ENCODE measurements around the gene KCNG2.
"Not testable (repeated sequence)": the region's sequence is repeated elsewhere in the genome, so short reads cannot be mapped to it uniquely, and the experiment has no call there.

Gene KCNG2, protein sequence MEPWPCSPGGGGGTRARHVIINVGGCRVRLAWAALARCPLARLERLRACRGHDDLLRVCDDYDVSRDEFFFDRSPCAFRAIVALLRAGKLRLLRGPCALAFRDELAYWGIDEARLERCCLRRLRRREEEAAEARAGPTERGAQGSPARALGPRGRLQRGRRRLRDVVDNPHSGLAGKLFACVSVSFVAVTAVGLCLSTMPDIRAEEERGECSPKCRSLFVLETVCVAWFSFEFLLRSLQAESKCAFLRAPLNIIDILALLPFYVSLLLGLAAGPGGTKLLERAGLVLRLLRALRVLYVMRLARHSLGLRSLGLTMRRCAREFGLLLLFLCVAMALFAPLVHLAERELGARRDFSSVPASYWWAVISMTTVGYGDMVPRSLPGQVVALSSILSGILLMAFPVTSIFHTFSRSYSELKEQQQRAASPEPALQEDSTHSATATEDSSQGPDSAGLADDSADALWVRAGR

DNA sequence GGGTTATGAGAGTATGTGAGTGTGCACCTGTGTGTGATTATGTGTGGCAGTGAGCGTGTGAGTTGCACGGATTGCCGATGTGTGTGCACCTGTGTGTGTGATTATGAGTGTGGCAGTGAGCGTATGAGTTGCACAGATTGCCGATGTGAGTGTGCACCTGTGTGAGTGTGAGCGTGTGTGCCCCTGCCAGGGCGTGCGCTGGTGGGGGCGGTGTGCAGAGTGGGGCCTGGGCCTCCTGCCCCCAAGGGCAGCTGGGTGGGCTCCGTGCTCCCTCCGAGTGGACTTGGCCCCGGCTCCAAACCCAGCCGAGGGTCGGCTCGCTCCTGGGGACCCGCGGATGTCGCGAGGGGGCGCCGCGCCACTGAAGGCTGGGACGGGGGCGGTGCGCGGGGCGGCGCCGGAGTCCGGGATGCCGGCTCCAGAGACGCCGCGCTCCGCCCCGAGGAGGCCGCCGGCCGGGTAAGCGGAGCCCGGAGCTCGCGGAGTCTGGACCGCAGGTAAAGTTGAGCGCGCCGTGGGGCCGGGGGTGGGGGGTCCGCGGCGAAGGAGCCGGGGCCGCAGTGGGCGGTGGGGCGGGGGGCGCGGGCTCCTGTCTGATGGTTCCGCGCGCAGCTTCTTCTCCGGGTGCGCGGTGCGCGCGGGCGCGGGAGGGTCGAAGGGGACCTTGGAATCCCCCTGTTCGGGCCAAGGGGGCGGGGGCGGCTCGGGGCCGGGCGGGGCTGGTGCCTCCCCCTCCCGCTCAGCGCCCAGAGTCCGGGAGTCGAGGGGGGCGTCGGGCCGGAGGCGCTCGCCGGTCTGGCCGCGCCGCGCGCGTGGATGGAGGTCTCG lies at the start of gene KCNG2:
Gene KCNG2 (plus strand): TSS at position 421 of the 828 bp plus-strand sequence. CDS start 65,730 bp downstream, outside the sequence.
- no peak for DNase-seq (ENCODE audit: low read depth in 2 of 2)

DNA sequence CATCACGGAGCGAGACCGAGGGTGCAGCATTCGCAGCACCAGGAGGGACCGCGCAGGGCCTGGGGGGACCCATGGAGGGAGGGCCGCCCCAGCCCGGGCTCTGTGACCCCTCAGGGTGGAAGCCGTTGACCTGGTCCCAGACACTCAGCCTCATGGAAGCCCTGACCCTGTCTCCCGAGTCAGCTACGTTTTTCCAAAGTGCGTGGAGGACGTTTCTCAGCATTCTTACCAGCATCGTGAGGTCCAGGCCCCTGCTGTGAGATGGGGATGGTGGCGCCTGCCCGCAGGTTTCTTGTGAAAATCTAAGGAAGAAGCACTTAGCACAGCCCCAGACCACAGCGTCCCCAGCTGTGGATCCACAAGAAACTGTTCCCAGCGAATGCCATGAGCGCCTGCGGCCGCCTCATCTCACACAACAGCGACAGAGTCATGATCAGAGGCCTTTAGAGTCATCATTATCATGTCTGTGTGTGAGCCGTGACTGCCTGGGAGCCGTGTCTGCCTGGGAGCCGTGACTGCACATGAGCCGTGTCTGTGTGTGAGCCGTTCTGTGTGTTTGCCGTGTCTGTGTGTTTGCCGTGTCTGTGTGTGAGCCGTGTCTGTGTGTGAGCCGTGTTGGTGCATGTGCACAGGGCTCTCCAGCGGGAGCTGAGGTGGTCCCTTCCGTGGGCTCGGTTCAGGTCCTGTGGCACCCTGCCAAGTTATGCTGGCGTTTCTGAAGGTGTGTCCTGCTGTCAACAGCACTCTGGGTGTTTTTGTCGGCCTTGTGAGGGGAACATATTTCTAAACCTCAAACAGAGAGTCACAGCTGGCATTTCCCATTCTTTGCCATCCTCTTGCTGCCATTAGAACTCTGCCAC lies 49.2 kb upstream of the KCNG2 start:
- DNase-seq (ENCODE audit: low read depth in 2 of 2), result no peak

DNA sequence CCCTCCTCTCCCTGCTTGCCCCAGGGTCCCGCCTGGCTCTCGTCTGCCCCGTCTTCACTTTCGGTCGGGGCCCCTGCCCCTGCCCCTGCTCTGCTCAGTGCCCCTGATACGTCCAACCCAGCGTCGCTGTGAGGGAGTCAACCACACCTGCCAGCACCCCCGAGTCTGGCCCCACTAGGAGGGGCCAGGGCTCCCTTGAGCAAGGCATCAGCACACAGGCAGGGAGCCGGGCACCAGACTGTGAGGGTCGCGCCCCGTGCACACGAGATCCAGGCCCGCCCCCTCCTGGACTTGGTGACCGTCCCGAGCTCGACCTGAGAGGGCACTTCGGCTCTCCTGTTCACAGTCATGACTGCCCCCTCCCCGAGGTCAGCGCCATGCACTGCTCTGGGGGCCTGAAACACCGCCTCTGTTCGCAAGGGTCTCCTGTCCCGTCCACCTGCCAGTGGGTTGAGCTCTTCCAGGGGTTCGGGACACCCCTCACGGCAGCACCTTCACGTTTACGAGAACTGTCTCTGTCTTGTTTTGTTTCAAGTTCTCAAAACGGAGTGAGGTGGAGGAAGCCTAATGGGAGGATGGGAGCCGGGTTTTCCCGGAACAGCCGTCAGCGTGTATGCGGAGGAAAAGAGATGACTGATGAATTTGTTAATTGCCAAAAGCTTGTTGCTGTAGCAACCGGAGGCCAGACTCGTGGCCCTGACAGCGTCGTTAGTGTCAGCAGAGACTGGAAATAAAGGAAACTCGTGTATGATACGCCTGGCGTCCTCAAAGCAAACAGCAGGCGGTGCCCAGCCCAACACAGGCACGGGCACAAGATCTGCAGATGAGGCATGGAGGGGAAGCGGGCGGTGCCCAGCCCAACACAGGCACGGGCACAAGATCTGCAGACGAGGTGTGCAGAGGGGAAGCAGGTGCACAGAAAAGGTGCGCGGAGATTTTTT lies 48.2 kb upstream of the KCNG2 start:
- DNase-seq (ENCODE audit: low read depth in 2 of 2), result no peak

DNA sequence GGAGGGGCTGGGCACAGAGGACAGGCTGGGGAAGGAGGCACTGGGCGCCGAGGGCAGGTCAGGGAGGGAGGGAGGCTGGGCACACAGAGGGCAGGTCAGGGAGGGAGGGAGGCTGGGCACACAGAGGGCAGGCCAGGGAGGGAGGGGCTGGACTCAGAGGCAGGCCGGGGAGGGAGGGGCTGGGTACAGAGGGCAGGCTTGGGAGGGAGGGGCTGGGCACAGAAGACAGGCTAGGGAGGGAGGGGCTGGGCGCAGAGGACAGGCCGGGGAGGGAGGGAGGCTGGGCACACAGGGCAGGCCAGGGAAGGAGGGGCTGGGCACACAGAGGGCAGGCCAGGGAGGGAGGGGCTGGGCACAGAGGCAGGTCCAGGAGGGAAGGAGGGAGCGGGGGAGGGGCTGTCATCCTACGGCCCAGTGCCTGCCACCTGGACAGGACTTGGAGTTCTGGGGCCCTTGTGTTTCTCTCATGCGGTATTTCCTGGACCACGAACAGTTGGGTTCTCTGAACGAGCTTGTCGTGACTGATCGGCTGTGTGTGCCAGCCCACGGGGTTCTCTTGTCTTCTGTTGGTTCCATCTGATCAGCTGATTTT lies 46.7 kb upstream of the KCNG2 start:
- no peak for DNase-seq (ENCODE audit: low read depth in 2 of 2)

DNA sequence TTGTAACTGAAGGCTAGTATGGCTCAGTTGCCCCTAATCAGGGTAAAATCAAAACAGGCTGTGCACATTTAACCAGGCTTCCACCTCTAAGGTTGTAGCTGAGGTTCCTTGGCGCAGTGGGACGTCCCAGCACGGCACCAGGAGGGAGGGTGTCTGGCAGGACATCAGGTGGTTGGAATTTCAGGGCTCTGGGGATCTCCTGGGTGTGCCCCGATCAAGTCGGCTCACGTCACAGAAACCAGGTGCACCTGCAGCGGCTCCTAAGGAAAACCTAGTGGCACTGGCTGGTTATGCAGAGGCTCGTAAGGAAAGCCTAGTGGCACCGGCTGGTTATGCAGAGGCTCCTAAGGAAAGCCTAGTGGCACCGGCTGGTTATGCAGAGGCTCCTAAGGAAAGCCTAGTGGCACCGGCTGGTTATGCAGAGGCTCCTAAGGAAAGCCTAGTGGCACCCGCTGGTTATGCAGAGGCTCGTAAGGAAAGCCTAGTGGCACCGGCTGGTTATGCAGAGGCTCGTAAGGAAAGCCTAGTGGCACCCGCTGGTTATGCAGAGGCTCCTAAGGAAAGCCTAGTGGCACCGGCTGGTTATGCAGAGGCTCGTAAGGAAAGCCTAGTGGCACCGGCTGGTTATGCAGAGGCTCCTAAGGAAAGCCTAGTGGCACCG lies 45.7 kb upstream of the KCNG2 start:
- DNase-seq (ENCODE audit: low read depth in 2 of 2), result not testable (repeated sequence)

DNA sequence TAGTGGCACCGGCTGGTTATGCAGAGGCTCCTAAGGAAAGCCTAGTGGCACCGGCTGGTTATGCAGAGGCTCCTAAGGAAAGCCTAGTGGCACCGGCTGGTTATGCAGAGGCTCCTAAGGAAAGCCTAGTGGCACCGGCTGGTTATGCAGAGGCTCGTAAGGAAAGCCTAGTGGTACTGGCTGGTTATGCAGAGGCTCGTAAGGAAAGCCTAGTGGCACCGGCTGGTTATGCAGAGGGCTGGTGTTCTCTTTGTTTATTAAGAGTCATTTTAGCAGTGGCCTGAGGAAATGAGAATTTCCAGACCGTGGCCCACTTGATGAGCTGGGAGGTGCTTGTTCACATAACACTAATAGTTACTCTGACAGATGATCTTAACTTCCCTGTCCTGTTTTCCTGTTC lies 44.8 kb upstream of the KCNG2 start:
- not testable (repeated sequence) for DNase-seq (ENCODE audit: low read depth in 2 of 2)

DNA sequence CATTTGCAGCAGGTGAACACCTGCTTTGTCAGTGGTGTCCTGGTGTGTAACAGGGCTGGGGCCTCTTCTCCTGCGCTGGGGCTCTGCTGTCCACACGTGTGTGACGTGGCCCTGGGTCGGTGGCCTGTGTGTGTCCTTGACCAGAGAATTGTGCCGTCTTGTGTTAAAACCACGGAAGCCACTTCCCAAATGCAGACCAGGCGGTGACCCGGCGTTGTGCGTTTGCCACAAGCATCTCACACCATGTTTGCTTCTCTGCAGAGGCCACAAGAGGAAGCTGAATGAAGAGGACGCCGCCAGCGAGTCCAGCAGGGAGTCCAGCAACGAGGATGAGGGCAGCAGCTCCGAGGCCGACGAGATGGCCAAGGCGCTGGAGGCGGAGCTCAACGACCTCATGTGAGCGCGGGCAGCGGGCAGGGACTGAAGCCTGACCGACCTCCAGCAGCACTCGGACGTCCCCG lies 44.3 kb upstream of the KCNG2 start:
- DNase-seq (ENCODE audit: low read depth in 2 of 2), result no peak

DNA sequence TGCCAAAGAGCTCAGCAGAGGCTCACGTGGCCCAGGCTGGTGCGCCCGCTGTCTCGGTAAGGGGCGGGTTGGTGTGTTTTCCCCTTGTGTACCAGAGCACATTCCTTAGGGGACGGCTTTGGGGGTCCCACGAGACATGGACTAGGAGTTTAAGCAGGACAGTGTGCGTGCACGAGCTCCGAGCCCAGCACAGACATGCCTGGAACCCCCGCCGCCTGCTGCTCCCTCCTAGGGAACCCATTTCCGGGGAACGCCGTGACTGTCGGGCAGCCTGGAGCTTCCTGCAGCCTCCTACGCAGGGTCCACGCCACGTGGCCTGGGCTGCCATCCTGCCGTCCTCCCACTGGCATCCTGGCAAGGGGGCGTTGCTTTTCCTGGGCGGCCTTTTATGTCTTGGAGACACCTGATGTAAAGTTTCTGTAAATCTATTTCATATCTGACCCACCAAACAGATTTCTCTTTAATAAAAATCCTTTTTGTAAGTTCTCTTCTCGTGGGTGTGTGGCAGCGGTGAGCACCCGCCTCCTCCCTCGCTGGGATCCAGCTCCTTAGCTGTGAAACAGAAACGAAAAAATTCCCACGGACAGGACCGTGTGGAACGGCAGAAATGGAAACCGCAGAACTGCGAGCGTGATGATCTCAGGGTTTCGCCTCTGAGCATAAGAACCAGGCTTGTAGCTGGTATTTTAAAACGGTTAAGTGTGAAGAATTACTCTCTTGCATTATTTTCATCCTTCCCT lies 43.5 kb upstream of the KCNG2 start:
- no peak for DNase-seq (ENCODE audit: low read depth in 2 of 2)

DNA sequence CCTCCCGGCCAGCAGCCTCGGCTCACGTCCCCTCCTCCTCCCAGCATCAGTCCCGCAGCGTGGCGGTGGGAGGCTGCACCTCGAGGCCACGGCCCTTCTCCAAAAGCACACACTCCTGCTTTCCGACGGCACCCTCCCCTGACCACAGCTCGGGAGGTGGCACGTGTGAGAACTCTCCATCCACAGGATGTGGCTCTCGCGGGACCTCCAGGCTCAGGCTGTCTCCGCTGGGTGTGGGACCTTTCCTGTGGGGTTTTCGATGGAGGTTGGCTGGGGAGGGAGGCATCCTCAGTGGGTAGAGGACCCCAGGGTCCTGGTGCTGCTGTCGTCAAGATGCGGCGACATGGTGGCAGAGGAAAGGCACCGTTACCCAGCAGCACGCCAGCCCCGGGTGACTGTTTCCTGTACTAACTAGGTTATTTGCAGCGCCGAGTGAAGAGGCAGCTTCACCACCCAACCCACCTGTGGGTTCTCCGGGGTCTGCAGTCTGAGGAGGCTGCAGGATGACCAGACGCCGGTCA lies 42.8 kb upstream of the KCNG2 start:
- DNase-seq (ENCODE audit: low read depth in 2 of 2), result no peak

DNA sequence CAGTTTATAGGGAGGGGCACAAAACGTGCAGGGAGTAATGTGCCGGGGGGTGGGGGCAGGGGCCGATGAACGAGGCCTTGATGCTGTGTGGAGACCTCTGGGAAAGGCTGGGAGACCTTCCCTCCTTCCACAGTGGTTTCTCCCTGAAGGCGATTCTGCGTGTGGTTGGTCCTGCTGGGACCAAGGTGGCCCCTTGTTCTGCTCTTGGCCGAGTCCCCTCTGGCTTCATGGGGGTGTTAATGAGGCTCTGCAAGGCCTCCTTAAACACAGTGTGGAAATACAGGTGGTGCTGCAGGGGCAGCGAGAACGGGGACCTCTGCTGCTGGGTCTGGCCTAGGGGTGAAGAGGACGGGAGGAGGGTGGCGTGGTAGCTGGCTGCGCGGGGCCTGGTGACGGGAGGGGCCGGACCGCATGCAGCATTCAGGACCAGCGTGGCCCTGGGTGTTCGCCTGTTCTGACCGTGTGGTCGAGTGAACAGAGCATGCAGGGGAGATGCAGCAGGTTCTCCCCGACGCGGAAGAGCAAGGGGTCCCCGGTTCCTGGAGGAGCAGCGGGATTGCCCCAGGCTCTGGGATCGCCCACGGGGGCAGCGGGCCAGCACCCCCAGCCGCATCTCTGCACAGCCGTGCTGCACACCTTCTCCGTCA lies 42.1 kb upstream of the KCNG2 start:
- no peak for DNase-seq (ENCODE audit: low read depth in 2 of 2)

DNA sequence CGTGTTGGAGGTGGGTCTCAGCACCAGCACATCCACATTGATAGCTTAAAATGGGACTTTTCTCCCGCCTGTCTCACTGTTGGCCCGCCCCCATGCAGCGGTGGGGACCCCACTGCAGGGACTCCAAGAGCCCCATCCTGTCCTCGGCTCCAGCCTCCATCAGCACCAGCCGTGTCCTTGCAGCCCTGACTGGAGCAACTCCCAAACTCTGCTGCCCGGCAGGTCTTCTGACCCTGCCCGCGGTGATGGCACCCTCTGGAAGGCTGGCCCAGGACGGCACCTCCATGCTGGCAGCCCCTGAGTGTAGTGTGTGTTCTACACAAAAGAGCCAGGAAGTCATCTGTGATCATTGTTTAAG lies 41.6 kb upstream of the KCNG2 start:
- no peak for DNase-seq (ENCODE audit: low read depth in 2 of 2)

DNA sequence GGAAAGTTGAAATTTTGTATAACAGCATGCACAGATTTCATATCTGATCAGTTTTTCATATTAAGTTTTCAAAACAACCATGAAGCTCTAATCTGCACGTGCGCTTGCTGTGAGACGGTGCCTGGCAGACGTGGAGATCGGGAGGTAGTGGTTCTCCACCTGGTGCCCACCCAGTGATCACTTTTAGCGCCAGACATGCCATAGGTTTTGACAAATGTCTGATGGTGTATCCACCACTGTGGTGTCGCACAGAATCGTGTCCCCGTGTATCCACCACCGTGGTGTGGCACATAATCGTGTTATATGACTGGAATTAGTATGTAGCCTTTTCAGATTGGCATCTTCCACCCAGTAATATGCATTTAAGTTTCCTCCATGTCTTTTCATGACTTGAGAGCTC lies 40.9 kb upstream of the KCNG2 start:
- no peak for DNase-seq (ENCODE audit: low read depth in 2 of 2)

DNA sequence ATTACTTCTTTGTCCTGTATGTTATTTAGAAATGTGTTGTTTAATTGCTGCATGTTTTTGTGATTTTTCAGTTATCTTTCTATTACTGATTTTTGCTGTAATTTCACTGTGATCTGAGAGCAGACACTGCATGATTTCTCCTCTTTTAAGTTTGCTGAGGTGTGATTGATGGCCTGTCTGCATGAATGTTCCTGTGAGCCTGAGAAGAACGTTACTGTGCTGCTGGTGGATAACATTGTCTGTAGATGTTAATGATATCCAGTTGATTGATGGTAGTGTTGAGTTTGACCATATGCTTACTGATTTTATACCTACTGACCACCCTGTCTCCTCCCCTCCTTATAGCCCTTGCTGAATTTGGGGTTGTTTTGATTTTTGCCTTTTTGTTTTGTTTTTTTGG lies 37.4 kb upstream of the KCNG2 start:
- no peak for DNase-seq (ENCODE audit: low read depth in 2 of 2)

DNA sequence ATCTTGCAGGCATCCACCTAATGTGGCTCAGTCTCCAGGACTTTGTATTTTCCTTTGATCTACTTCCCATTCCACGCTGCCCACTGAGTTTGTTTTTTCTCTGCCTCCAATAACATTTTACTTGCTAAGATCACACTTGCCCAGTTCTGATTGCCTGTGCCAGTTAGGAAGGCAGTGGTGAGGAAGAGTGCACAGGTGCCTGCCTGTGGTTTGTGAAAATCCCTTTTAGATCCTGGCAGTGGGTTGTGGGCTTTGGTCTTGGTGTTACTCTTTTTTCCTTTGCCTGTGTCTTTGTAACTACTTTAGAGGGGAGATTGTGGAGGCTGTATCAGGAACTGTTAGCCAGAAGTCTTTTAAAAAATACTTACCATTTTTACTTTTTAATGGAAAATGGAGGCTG lies 36.9 kb upstream of the KCNG2 start:
- DNase-seq (ENCODE audit: low read depth in 2 of 2), result no peak

DNA sequence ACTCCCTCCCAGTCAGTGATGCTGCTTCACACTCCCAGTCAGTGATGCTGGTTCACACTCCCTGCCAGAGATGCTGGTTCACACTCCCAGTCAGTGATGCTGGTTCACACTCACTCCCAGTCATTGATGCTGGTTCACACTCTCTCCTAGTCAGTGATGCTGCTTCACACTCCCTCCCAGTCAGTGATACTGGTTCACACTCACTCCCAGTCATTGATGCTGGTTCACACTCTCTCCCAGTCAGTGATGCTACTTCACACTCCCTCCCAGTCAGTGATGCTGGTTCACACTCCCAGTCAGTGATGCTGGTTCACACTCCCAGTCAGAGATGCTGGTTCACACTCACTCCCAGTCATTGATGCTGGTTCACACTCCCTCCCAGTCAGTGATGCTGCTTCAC lies 34.3 kb upstream of the KCNG2 start:
- DNase-seq (ENCODE audit: low read depth in 2 of 2), result no peak

DNA sequence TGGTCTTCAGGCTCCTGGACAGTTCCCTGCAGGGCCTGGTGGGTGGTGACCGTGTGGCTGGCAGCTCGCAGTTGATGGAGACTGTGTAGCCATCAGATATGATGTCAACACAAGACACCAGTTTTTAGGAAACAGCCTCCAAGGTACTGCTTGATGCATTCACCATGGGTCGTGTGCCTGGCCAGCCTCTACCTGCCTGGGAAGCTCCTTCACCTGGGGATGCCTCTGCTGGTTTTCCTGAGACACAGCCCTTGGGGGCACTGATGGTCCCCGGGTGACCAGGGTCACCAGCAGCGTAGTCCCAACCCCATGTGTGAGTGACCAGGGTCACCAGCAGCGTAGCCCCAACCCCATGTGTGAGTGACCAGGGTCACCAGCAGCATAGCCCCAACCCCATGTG lies 33.6 kb upstream of the KCNG2 start:
- no peak for DNase-seq (ENCODE audit: low read depth in 2 of 2)

DNA sequence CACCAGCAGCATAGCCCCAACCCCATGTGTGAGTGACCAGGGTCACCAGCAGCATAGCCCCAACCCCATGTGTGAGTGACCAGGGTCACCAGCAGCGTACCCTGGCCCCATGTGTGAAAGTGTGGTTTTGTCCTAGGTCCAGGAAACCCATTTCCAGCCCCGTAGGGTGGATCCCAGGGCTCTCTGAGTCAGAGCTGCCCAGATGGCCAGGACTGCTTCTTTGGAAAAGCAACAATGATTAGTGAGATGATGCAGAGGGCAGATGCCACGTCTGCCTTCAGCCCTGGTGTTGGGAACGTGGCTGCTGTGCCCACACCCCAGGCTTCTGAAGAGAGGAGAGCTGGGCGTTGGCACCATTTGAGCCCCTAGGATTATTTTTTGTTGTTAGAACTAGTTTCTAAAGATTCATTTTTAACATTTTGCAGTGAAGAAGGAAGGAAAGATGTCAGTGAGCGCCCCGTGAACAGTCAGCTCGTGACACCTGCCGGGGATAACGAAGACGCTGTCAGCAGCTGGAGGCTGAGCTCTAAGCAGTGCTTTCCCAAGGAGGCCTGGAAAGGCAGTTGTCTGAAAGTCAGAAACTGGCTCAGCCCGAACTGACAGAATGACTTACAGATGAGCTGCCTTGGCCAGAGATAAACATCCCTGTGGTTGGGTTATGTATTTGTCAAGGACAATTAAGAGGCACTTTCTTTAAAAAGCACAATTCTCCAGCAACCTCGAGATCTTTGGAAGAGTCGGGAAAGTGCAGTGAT lies 32.1 kb upstream of the KCNG2 start:
- DNase-seq (ENCODE audit: low read depth in 2 of 2), result no peak

DNA sequence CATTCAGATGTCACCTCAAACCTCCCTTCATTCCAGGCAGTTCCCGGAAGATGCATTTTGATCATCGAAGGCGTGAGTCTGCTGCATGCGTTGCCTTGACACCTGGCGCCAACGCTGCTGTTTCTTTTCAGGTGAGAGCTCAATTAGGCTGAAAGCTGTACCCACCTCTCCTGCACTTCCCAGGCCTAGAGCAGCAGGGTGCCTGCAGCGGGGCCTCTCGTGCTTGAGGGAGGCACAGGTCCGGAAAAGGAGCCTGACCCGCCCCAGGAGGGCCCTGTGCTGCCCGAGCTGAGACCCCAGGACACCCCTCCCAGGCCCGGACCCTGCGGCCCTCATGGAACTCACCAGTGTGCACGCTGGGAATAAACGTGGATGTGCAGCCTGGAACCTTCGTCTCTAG lies 31.4 kb upstream of the KCNG2 start:
- no peak for DNase-seq (ENCODE audit: low read depth in 2 of 2)

Data from fibroblast of skin of left quadriceps (primary cell).